H1 (cell line): Measurements from ENCODE around the gene ZRANB3.

ENCODE experiments used
- HDAC2 ChIP-seq, 2 experiments: fragments of 300-600 bp in 1 of 2; sonication (generic) in 1 of 2; IDR thresholded peaks; 2 replicates each; pipeline ENCODE4 v1.6.1; 2011 to 2012; ENCODE audit warnings: low read depth in 2 of 2, low read length in 2 of 2, mild to moderate bottlenecking in 2 of 2, moderate library complexity in 2 of 2, borderline replicate concordance in 1 of 2, inconsistent platforms in 1 of 2
- TF ChIP-seq, protein P1 (sequence below), 3 experiments: IDR thresholded peaks; 1 replicate in 2 of 3; 2 replicates in 1 of 3; pipeline versions ENCODE4 v1.5.1 to v1.6.1; 2011; ENCODE audit warnings: low read length in 3 of 3, mild to moderate bottlenecking in 3 of 3, inconsistent platforms in 2 of 3, low read depth in 1 of 3, moderate library complexity in 1 of 3; ENCODE audit not compliant: insufficient read depth in 1 of 3; ENCODE audit errors: control extremely low read depth in 1 of 3

DNA sequence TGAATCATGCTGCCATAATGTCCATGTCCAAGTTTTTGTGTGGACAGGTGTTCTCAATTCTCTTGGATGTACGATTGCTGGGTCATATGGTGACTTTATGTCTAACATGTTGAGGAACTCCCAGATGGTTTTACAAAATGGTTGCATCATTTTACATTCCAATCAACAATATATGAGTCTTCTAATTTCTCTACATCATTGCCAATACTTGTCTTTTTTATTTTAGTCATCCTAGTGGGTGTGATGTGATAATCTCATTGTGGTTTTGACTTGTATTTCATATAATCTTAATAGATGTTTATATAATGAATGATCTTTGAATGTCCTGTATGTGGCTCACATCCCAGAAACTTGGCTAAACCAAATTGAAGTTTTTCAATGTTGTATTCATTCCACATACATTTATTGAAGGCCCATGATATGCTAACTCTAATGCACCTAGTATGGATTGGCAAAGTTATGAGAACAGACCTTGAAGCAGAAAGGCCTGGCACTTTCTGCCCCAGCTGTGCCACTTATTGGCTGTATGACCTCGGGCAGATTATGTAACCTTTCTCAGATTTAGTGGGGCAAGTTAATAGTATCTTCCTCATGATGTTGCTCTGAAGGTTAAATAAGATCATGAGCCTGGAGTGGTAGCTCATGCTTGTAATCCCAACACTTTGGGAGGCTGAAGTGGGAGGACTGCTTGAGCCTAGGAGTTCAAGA is 273.5 kb downstream of the ZRANB3 start:
- no peak for TF ChIP-seq HDAC2 (IDR thresholded peaks at IDR 0.05; ENCODE audit: borderline replicate concordance in 1 of 2, low read depth in 2 of 2, low read length in 2 of 2)
- TF ChIP-seq, protein P1, sequence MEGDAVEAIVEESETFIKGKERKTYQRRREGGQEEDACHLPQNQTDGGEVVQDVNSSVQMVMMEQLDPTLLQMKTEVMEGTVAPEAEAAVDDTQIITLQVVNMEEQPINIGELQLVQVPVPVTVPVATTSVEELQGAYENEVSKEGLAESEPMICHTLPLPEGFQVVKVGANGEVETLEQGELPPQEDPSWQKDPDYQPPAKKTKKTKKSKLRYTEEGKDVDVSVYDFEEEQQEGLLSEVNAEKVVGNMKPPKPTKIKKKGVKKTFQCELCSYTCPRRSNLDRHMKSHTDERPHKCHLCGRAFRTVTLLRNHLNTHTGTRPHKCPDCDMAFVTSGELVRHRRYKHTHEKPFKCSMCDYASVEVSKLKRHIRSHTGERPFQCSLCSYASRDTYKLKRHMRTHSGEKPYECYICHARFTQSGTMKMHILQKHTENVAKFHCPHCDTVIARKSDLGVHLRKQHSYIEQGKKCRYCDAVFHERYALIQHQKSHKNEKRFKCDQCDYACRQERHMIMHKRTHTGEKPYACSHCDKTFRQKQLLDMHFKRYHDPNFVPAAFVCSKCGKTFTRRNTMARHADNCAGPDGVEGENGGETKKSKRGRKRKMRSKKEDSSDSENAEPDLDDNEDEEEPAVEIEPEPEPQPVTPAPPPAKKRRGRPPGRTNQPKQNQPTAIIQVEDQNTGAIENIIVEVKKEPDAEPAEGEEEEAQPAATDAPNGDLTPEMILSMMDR (IDR thresholded peaks at IDR 0.05; ENCODE audit: control extremely low read depth in 1 of 3, insufficient read depth in 1 of 3, low read depth in 1 of 3, low read length in 3 of 3): no peak
